Stimulated activated CD4-positive, alpha-beta T cell treated with anti-CD3 and anti-CD28 coated beads, Interleukin-1b, Interleukin-23, amount 100 ng/mL, for 48 hours (primary cell): ENCODE data around the gene EIF4A2.
A peak's percentile ranks its signal among the peaks of the same experiment; 100 is the strongest.
"Not testable (repeated sequence)": the region's sequence is repeated elsewhere in the genome, so short reads cannot be mapped to it uniquely, and the experiment has no call there.

Experiments used
- DNase-seq: peaks from one replicate; pipeline ENCODE4 v3.0.0-alpha.2; 2020

The EIF4A2 gene

DNA sequence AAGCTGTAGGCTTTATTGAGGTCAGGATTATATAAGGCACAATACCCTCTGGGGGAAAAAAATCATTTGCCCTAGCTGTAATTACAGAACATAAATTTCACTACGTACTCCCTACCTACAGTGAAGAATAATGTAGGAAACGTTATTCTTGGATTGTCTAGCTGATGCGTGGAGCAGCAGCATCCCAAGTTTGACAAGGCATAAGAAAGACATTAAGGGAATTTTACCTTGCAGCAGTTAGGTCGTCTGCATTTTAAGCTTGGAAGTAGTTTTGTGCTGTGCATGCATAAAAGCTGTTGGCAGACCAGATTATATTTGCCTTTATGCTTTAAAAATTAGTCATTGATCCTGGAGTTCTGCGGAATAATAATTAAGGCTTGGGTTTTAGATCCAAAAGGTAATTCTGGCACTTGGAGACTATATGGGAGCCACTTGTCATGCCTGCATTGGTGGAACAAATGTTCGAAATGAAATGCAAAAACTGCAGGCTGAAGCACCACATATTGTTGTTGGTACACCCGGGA lies 2.2 kb downstream of the EIF4A2 start:
- no peak for DNase-seq

DNA sequence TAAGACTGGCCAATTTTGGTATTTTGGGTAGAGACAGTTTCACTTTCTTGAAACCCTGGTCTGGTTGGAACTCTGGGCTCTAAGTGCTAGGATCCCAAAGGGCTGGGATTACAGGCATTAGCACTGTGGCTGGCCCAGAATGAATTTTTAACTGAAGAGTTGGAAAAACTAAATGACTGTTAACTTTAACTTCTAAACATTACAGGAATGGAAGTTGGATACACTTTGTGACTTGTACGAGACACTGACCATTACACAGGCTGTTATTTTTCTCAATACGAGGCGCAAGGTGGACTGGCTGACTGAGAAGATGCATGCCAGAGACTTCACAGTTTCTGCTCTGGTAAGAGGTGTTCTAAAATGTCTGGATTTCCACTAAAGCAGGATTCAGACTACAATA lies 3.5 kb downstream of the EIF4A2 start:
- DNase-seq: no peak

DNA sequence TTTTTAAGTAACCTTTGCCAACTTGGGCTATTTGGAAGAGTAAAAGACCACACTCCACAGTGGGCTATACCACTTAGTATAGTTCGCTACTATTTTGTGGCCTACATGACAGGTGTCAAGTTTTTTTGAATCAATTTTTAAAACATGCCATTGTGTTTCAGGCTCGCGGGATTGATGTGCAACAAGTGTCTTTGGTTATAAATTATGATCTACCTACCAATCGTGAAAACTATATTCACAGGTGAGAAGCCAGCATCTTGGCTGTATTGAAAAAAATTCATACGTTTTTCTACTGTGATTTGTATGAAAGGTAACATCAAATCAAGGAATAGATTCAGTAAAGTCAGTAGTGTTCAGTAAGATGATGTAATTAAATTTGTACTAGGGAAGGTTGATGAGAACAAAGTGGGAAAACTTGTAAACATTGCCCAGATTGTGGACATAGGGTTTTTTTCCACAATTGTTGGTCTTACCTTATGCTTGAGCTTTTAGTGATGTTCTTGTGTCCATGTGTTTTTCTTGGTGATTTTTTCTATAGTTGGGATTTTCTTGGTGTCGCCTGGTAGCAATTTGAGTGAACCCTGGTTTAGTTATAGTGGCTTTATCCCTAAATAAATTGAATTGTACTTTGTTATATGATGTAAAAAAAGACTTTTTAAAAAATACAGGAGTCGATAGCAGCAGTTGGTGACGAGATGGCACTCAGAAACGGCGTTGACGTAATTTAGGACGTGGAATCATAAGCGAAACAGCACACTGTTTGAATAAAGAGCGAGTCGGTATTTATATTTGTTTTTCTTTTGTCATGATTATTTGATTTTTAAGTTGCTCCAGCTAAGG lies 4.5 kb downstream of the EIF4A2 start:
- no peak for DNase-seq

DNA sequence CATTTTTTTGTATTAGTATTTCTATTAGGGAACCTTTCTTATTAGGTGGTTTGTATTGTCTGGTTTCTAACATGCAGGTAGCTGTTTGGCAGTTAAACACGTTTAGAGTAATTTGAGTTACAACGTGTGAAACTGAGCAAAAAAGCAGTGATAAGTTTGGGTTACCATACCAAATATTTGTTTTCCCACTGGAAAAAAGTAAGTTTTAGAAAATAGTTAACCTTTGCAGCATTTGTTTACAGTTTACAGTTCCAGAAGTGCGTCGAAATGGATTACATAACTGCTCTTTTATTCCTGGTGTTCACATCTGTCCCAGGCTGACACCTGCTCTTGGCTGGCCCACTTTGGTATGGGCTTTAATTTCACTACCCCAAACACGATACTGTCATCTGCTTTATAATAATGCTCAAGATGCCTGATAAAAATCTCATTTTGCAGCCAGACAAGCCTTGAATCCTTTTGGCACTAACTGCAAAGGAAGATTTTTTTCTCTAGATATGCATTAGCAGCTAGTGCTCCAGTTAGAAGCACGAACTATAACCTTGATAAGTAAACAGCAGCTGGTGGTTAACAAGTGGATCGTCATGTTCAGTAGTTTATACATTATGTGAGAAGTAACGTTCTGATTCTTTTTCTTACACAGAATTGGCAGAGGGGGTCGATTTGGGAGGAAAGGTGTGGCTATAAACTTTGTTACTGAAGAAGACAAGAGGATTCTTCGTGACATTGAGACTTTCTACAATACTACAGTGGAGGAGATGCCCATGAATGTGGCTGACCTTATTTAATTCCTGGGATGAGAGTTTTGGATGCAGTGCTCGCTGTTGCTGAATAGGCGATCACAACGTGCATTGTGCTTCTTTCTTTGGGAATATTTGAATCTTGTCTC lies 5.3 kb downstream of the EIF4A2 start:
- DNase-seq: no peak

DNA sequence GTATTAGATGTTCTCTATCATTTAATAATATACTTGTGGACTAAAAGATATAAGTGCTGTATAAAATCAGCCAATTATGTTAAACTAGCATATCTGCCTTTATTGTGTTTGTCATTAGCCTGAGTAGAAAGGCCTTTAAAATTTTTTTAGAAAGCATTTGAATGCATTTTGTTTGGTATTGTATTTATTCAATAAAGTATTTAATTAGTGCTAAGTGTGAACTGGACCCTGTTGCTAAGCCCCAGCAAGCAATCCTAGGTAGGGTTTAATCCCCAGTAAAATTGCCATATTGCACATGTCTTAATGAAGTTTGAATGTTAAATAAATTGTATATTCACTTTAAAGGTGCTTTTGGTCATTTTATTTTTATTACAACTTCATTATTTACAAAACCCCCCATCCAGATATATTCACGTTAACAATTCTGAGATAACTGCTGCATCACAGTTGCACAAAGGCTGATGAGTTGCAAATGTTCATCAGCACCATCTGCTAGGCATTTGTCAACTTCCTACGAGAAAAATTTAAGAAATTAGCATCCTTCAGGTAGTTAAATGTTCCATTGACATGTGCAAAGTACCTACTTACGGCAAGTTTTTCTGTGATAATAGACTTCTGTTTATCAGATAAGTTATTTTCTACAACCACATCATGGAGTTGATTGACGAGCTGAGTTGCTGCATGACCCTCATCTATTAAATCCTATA lies 6.3 kb downstream of the EIF4A2 start:
- DNase-seq: no peak

DNA sequence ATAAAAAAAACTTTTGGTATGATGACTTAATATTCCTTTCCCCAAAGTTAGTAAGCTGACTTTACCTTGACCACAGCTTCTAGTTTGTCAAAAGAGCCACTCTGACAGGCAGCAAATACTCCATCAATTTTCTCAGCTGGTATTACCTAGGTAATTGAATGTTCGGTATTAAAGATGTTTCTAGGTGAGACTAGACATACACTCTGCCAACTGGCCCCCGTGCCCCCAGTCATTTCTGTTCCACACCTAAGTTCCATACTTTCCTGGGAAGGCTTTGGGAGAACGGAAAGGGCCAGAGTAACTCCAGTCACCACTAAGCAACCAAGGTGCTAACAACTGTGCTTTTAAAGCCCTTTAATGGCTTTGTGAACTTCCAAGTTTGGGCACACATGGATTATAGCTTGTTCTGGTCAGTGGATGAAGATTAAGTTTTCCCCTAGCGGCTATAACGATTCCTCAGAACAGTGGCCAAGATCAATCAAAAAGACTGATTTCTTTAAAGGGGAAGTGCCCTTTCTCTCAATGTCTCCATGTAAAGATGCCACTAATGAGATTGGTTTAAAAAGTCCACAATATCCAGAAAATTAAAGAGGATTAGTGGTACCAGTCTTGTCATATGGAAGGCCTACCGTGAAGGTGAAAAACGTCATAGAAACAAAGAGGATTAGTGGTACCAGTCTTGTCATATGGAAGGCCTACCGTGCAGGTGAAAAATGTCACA lies 7.0 kb downstream of the EIF4A2 start:
- peak; percentile 20 for DNase-seq

DNA sequence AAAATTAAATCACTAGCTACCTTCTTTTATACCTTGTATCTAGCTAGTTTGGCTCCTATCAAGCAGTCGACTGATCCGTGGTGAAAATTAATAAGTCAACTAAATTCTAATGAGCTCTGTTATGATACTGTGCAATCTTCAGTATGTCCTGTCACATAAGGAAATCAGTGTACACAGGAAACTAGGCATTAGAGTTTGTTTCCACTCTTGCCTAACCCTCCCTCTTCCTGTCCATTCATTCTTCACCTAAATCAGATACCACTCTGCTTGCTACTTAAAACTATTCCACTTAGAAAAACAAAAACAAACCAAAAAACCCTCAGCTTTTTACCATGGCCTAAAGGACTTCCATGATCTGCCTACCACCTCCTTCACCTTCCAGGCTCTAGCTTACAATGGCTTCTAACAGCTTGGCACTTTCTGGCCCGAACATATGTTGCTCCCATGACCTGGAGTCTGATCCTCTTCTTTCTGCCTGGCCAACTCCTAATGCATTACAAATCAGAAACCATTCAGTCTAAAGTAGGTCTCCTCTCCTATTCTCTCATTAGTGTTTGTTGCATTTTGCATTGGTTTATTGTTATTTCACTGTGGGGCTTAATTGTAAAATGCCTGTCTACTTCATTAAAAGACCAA lies 15.0 kb downstream of the EIF4A2 start:
- no peak for DNase-seq

DNA sequence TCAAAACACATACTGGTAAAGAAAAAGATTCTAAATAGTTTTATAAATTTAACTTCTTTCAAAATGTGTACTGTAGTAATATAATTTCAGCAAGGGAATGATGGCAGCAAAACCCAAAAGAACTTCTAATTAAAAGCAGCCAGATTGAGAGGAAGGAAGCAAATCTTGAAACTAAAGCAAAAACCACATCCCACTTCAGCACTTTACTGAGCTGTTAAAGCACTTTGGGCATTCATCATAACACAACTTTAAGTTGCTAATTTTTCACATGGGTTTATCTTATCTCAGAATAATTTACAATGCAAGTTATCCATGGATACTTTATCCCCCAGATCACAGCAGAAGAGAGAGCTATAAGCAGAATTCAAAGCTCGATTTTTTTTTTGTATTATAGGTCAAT lies 16.9 kb downstream of the EIF4A2 start:
- no peak for DNase-seq

DNA sequence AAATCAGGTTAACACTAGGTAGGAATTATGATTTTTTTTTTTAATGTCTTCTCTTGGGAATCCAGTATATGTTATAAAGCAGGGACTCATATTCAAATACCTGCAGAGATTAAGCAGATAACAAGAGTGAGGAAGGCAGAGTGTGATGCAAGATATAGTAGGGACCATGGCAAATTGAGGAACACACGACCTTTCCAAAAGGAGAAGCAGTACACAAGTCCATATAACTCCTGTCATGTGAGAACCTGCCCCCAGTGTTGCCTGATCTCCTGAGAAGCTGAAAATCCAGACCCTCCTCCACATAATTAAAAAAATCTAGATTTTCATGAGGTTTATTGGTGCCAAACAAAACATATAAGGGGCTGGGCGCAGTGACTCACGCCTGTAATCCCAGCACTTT lies 19.3 kb downstream of the EIF4A2 start:
- no peak for DNase-seq

DNA sequence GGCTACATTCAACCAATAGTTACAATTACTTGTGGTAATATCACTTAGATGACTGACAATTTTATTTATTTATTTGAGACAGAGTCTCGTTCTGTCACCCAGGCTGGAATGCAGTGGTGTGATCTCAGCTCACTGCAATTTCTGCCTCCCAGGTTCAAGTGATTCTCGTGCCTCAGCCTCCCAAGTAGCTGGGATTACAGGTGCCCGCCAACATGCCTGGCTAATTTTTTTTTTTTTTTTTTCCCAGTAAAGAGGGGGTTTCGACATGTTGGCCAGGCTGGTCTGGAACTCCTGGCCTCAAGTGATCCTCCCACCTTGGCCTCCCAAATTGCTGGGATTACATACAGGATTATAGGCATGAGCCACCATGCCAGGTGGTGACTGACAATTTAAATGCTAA lies 20.1 kb downstream of the EIF4A2 start:
- DNase-seq: not testable (repeated sequence)

DNA sequence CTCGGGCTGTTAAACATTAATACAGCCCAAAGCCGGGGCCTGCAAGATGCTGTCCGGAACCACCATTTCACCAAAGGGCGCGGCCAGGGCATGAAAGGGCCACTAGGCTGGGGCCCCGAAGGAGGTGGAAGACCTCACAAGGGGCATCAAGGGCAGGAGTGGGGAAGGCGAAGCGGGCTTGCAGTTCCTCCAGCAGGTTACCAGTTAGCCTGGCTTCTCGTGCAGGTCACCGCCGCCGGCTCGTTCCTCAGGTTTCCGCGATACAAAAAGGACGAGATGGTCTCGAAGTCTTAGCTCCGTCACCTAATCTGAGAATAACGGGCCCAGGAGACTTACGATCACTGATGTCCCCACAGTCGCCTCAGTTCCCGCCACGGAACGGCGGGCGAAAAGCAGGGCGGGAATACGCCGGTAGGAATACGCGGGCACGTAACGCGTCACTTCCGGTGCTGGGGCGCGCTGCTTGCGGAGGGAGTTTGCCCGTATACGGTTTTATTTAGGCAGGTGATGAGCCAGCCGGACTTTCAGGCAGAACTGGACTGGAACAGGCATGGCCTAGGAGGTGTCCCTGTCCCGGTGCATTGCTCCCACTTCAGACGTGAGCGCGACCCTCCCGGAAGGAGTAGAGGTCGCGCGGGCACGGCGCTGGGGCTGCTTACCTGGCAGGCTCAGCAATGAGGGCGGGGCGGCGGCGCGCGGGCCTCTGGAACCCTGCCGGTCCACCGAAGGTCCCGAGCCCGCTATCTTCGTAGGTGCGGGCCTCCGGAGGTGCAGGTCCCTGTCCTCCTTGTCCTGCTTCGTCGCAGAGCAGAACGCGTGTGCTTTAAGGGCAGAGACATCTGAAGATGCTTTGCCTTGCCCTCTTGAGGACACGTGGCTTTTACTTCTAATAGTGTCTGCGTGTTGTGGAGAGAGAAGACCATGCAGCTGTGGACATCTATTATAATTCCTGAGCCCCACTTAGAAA lies 23.0 kb downstream of the EIF4A2 start, which contains the start of gene RFC4:
RFC4 (minus strand) TSS at position 394 of the 967 bp plus-strand sequence. CDS start 1,769 bp downstream, outside the sequence.
- peak; percentile 90 for DNase-seq

DNA sequence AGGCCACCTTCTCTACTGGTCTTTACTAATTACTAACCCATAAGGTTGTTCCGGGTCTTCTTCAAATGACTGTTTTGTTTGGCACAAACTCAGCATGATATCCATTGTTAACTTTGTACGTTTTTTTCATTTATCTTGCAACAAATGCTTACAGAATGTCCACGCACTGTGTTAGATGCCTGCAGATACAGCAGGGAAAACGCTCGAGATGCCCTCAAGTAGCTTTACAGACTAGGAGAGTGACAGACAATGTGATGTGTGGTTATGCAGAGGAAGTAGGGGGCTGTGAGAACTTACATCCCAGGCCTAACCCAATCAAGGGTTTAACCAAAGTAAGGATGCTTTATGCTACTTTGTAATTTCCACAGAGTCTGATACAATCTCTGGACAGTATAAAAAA lies 23.9 kb downstream of the EIF4A2 start:
- DNase-seq: no peak

DNA sequence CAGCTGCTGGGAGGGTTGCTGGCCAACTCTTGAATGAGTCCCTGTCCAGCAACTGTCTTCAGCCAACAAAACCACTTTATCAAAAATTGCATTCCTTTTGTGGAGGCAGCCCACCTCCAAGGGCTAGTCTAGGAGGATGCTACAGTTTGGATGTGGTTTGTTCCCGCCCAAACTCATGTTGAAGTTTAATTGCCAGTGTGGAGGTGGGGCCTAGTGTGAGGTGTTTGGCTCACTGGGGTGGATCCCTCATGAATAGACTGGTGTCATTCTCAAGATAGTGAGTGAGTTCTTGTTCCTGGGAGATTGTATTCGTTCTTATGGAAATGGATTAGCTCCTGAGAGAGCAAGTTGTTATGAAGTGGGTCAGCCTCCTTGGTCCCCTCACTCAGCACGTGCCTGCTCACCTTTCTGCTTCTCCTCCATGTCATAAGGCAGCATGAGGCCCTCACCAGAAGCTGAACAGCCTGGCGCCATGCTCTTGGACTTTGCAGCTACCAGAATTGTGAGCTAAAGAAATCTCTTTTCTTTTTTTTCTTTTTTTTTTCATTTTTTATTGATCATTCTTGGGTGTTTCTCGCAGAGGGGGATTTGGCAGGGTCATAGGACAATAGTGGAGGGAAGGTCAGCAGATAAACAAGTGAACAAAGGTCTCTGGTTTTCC lies 27.1 kb downstream of the EIF4A2 start:
- no peak for DNase-seq

DNA sequence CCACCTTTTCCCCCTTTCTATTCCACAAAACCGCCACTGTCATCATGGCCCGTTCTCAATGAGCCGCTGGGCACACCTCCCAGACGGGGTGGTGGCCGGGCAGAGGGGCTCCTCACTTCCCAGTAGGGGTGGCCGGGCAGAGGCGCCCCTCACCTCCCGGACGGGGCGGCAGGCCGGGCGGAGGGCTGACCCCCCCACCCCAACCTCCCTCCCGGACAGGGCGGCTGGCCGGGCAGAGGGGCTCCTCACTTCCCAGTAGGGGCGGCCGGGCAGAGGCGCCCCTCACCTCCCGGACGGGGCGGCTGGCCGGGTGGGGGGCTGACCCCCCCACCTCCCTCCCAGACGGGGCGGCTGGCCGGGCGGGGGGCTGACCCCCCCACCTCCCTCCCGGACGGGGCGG lies 27.9 kb downstream of the EIF4A2 start:
- DNase-seq: not testable (repeated sequence)

DNA sequence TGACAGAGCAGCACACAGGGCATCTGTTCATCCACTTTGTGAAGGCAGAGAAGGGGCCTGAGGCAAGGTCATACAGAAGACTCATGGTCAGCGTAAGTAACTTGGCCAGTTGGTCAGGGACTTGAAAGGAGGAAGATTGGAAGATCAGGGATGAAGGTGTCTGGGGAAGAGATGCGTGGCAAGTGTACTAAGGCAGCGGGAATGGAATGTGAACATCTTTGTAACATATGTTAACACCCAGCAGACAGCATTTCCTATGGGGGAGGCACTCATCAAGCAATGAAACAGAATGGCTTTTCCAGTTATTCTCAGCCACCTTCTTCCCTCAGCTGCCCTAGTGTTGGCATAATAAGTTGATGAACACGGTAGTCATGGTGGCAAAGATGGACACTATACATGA lies 30.7 kb downstream of the EIF4A2 start:
- no peak for DNase-seq

DNA sequence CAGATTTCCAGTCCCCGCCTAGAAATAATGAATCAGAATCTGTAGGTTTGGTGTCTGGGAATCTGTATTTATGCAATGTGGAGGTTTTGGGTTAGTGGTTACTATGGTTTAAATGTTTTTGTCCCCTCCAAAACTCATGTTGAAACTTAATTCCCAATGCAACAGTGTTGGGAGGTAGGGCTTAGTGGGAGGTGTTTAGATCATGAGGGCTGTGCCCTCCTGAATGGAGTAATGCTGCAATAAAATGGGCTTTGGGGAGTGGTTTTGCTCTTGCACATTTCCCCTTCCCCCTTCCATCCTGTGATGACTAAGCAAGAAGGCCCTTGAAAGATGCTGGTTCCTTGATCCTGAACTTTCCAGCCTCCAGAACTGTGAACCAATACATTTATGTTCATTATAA lies 32.1 kb downstream of the EIF4A2 start:
- no peak for DNase-seq

DNA sequence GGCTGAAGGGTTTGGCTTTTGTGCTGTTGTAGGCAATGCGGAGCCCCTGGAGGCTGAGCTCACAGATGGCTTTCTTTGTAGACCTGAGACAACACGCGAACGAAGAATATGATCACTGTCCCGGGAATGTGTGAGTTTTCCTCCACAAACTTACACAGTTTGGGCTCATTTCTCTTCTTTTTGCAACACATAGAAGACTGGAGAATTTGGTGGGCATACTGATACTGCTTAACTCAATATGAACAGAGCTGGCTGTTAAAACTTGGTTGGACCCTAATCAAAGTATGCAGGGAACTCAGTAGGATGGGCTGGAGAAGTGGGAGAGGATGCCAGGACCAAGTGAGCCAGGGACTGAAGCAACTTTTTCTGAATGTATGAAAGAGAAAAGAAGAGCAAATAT lies 35.1 kb downstream of the EIF4A2 start:
- no peak for DNase-seq

DNA sequence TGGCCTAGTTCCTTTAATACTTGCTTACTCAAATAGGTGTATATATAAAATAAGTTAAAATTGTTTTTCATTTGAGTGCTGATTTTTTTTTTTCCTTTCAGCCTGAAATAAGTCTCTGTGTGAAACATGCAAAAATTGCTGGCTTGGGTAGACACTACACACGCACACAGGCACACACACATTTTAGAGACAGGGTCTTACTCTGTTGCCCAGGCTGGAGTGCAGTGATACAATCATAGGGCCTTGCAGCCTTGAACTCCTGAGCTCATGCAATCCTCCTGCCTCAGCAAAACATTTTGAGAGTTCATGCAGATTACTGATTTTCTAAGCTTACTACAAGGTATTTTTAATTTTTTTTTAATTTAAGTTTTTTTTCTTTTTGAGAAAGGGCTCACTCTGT lies 35.6 kb downstream of the EIF4A2 start:
- DNase-seq: no peak

DNA sequence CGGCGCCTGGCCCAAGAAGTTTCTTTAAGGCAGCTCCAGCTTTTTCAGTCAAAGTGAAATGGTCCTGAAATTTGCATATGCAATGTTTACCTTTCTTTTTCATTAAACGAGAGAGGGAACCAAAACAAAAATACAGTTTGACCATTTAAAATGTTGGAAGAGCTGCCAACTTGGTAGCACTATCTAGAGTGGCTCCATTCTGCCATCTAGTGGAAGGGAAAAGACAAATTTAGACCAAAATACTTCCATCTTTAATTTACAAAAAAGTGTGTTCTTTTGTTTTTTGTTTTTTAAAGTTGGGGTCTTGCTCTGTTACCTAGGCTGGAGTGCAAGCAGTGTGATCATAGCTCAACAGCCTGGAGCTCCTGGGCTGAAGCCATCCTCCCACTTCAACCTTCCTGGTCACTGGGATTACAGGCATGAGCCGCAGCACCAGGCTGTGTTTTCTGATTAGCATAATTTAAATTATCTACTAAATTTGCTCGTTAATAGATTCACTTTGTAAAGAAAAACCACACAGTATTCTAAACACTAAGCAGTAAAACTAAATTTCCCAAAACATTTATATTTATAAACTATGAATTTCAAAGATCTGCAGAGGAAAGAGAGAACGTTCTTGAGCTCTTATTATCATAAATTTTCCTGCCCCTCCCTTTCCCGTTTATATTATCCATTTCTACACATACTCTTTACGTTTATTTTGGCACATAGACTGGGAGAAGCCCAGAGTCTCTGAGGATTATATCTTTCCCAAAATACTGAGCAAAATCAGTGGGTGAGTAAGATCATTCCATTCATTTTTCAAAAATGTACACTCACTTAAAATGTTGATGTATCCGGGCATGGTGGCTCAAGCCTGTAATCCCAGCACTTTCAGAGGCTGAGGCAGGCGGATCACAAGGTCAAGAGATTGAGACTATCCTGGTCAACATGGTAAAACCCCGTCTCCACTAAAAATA lies 38.3 kb downstream of the EIF4A2 start:
- DNase-seq: no peak
